GM23338 (cell line): Measurements from ENCODE around the gene MYO1D. TPM values are rescaled to one million over a fixed set of nuclear protein-coding genes. Genes with fewer than 3 reads are reported as not detected.

ENCODE experiments used
- CREB1 ChIP-seq: fragments of 250-450 bp; sonication (Bioruptor Pico); IDR thresholded peaks from 2 replicates; pipeline ENCODE4 v1.5.0; 2020; ENCODE audit warnings: low read depth, mild to moderate bottlenecking, moderate library complexity
- EZH2 ChIP-seq: fragments of 200-600 bp; sonication (generic); IDR thresholded peaks from one replicate; pipeline ENCODE4 v1.8.0; 2017; ENCODE audit warnings: antibody characterized with exemption, mild to moderate bottlenecking, low read depth; ENCODE audit not compliant: unreplicated experiment
- EZH2phosphoT487 ChIP-seq: fragments of 200-600 bp; sonication (generic); IDR thresholded peaks from one replicate; pipeline ENCODE4 v1.8.1; 2018; ENCODE audit warnings: antibody characterized with exemption; ENCODE audit not compliant: unreplicated experiment
- JUNB ChIP-seq: IDR thresholded peaks from one replicate; pipeline ENCODE4 v1.6.1; 2016; ENCODE audit warnings: antibody characterized with exemption; ENCODE audit not compliant: unreplicated experiment
- NANOG ChIP-seq: IDR thresholded peaks from 2 replicates; pipeline ENCODE4 v1.6.1; 2016; ENCODE audit warnings: antibody characterized with exemption, borderline replicate concordance
- POLR2AphosphoS5 ChIP-seq: IDR thresholded peaks from 2 replicates; pipeline ENCODE4 v1.6.1; 2016; ENCODE audit warnings: antibody characterized with exemption, low read depth
- STAT1 ChIP-seq: IDR thresholded peaks from one replicate; pipeline ENCODE4 v1.6.1; 2016; ENCODE audit warnings: antibody characterized with exemption; ENCODE audit not compliant: unreplicated experiment
- ZNF114 ChIP-seq: fragments of 250-450 bp; sonication (Bioruptor Pico); IDR thresholded peaks from 2 replicates; pipeline ENCODE4 v1.5.0; 2020; ENCODE audit warnings: mild to moderate bottlenecking, moderate library complexity
- ZNF331 ChIP-seq: fragments of 250-450 bp; sonication (Bioruptor Pico); IDR thresholded peaks from 2 replicates; pipeline ENCODE4 v1.5.0; 2020; ENCODE audit warnings: low read depth, mild to moderate bottlenecking, moderate library complexity
- polyA plus RNA-seq: library from polyadenylated mRNA; unstranded; fragments of >200 nt; fragmentation: Nextera tagmentation; extraction: Ambion mirVana; gene quantifications from 2 replicates; pipeline ENCODE4 v1.2.1, GENCODE V29; 2016
- total RNA-seq: library from RNA; depleted of rRNA; stranded (reverse); fragments of >200 nt; shearing (Covaris generic); gene quantifications from 2 replicates; pipeline ENCODE4 v1.2.3, GENCODE V29; 2014
- TF ChIP-seq, protein P1 (sequence below): fragments of 250-450 bp; sonication (Bioruptor Pico); IDR thresholded peaks from 2 replicates; pipeline ENCODE4 v1.5.0; 2020; ENCODE audit warnings: mild to moderate bottlenecking, moderate library complexity
- TF ChIP-seq, protein P2 (sequence below): IDR thresholded peaks from 2 replicates; pipeline ENCODE4 v1.6.1; 2016; ENCODE audit warnings: antibody characterized with exemption

The MYO1D gene
- total and polyA plus RNA-seq, 2 experiments from 2014 or later = 8.6 to 28.6 TPM

DNA sequence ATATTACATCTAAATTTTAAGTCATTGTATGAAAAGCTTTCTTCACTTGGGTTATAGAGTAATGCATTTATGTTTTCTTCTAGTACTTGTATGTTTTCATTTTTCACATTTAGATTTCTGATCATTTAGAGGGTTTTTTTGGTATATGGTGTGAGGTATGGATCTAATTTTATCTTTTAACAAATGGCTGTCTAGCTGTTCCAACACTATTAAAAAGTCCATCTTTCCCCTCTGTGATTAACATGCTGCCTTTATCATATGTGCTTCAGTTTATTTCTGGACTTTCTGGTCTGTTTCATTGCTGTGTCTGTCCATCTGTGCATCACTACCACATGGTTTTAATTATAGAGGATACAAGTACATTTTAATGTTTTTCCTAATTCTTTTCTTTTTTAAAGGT, 163.8 kb downstream of the MYO1D start (continued):
- TF ChIP-seq, protein P1, sequence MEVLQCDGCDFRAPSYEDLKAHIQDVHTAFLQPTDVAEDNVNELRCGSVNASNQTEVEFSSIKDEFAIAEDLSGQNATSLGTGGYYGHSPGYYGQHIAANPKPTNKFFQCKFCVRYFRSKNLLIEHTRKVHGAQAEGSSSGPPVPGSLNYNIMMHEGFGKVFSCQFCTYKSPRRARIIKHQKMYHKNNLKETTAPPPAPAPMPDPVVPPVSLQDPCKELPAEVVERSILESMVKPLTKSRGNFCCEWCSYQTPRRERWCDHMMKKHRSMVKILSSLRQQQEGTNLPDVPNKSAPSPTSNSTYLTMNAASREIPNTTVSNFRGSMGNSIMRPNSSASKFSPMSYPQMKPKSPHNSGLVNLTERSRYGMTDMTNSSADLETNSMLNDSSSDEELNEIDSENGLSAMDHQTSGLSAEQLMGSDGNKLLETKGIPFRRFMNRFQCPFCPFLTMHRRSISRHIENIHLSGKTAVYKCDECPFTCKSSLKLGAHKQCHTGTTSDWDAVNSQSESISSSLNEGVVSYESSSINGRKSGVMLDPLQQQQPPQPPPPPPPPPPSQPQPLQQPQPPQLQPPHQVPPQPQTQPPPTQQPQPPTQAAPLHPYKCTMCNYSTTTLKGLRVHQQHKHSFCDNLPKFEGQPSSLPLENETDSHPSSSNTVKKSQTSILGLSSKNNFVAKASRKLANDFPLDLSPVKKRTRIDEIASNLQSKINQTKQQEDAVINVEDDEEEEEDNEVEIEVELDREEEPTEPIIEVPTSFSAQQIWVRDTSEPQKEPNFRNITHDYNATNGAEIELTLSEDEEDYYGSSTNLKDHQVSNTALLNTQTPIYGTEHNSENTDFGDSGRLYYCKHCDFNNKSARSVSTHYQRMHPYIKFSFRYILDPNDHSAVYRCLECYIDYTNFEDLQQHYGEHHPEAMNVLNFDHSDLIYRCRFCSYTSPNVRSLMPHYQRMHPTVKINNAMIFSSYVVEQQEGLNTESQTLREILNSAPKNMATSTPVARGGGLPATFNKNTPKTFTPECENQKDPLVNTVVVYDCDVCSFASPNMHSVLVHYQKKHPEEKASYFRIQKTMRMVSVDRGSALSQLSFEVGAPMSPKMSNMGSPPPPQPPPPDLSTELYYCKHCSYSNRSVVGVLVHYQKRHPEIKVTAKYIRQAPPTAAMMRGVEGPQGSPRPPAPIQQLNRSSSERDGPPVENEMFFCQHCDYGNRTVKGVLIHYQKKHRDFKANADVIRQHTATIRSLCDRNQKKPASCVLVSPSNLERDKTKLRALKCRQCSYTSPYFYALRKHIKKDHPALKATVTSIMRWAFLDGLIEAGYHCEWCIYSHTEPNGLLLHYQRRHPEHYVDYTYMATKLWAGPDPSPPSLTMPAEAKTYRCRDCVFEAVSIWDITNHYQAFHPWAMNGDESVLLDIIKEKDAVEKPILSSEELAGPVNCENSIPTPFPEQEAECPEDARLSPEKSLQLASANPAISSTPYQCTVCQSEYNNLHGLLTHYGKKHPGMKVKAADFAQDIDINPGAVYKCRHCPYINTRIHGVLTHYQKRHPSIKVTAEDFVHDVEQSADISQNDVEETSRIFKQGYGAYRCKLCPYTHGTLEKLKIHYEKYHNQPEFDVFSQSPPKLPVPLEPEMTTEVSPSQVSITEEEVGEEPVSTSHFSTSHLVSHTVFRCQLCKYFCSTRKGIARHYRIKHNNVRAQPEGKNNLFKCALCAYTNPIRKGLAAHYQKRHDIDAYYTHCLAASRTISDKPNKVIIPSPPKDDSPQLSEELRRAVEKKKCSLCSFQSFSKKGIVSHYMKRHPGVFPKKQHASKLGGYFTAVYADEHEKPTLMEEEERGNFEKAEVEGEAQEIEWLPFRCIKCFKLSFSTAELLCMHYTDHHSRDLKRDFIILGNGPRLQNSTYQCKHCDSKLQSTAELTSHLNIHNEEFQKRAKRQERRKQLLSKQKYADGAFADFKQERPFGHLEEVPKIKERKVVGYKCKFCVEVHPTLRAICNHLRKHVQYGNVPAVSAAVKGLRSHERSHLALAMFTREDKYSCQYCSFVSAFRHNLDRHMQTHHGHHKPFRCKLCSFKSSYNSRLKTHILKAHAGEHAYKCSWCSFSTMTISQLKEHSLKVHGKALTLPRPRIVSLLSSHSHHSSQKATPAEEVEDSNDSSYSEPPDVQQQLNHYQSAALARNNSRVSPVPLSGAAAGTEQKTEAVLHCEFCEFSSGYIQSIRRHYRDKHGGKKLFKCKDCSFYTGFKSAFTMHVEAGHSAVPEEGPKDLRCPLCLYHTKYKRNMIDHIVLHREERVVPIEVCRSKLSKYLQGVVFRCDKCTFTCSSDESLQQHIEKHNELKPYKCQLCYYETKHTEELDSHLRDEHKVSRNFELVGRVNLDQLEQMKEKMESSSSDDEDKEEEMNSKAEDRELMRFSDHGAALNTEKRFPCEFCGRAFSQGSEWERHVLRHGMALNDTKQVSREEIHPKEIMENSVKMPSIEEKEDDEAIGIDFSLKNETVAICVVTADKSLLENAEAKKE (CRISPR knock-in tag) = no peak
- TF ChIP-seq EZH2phosphoT487 (no peak), ZNF331 (CRISPR knock-in tag) (no peak), ZNF114 (CRISPR knock-in tag) (no peak), NANOG (no peak), CREB1 (CRISPR knock-in tag) (no peak), JUNB (no peak), EZH2 (no peak), STAT1 (no peak), POLR2AphosphoS5 (no peak)
- TF ChIP-seq, protein P2, sequence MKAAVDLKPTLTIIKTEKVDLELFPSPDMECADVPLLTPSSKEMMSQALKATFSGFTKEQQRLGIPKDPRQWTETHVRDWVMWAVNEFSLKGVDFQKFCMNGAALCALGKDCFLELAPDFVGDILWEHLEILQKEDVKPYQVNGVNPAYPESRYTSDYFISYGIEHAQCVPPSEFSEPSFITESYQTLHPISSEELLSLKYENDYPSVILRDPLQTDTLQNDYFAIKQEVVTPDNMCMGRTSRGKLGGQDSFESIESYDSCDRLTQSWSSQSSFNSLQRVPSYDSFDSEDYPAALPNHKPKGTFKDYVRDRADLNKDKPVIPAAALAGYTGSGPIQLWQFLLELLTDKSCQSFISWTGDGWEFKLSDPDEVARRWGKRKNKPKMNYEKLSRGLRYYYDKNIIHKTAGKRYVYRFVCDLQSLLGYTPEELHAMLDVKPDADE = no peak
